Measurements from ENCODE around the gene EIF4E2.
A peak's percentile ranks its signal among the peaks of the same experiment; 100 is the strongest.

Gene EIF4E2

GRCh38 chr2:232550354-232551249 lies at the start of gene EIF4E2, which contains the start of gene TIGD1:
Gene EIF4E2, plus strand, starts transcription at chr2:232550689. Its CDS starts 36 bp downstream, at chr2:232550725.
Gene TIGD1, minus strand, starts transcription at chr2:232550557. Its CDS starts 675 bp downstream, at chr2:232549882.
- DNase-seq (ENCODE audit: low read depth in 2 of 2) = peak; percentile 85 to 89

GRCh38 chr2:232501331-232501771 lies 49.1 kb upstream of the EIF4E2 start:
- no peak for DNase-seq (ENCODE audit: low read depth in 2 of 2)

GRCh38 chr2:232501794-232502390 lies 48.6 kb upstream of the EIF4E2 start:
- DNase-seq (ENCODE audit: low read depth in 2 of 2) = no peak

GRCh38 chr2:232502511-232502910 lies 48.0 kb upstream of the EIF4E2 start:
- no peak for DNase-seq (ENCODE audit: low read depth in 2 of 2)

GRCh38 chr2:232502911-232503808 lies 47.3 kb upstream of the EIF4E2 start:
- DNase-seq (ENCODE audit: low read depth in 2 of 2) = peak in 1 of 2 donors; percentile 21

- DNase-seq (ENCODE audit: low read depth in 2 of 2) = no peak
These were observed 46.6 kb upstream of the EIF4E2 start for GRCh38 chr2:232503809-232504323.

GRCh38 chr2:232504438-232504837 lies 46.1 kb upstream of the EIF4E2 start:
- no peak for DNase-seq (ENCODE audit: low read depth in 2 of 2)

GRCh38 chr2:232505856-232506255 lies 44.6 kb upstream of the EIF4E2 start:
- no peak for DNase-seq (ENCODE audit: low read depth in 2 of 2)

GRCh38 chr2:232506709-232507108 lies 43.8 kb upstream of the EIF4E2 start:
- no peak for DNase-seq (ENCODE audit: low read depth in 2 of 2)

GRCh38 chr2:232508251-232508650 lies 42.2 kb upstream of the EIF4E2 start:
- no peak for DNase-seq (ENCODE audit: low read depth in 2 of 2)

- no peak for DNase-seq (ENCODE audit: low read depth in 2 of 2)
These were observed 39.1 kb upstream of the EIF4E2 start for GRCh38 chr2:232511336-232511890.

GRCh38 chr2:232512602-232513001 lies 37.9 kb upstream of the EIF4E2 start:
- DNase-seq (ENCODE audit: low read depth in 2 of 2) = no peak

GRCh38 chr2:232513353-232513752 lies 37.1 kb upstream of the EIF4E2 start:
- DNase-seq (ENCODE audit: low read depth in 2 of 2) = no peak

GRCh38 chr2:232515639-232516038 lies 34.9 kb upstream of the EIF4E2 start:
- DNase-seq (ENCODE audit: low read depth in 2 of 2) = no peak

GRCh38 chr2:232516551-232516950 lies 33.9 kb upstream of the EIF4E2 start:
- no peak for DNase-seq (ENCODE audit: low read depth in 2 of 2)

- no peak for DNase-seq (ENCODE audit: low read depth in 2 of 2)
These were observed 31.6 kb upstream of the EIF4E2 start for GRCh38 chr2:232518844-232519243.

- no peak for DNase-seq (ENCODE audit: low read depth in 2 of 2)
These were observed 30.7 kb upstream of the EIF4E2 start, which contains the start of gene PRSS56 for GRCh38 chr2:232519581-232520438. Gene PRSS56, plus strand, starts transcription at chr2:232520388. Its CDS starts 211 bp downstream, at chr2:232520599.

- no peak for DNase-seq (ENCODE audit: low read depth in 2 of 2)
These were observed 30.0 kb upstream of the EIF4E2 start for GRCh38 chr2:232520489-232520888.

GRCh38 chr2:232521098-232521497 lies 29.4 kb upstream of the EIF4E2 start:
- DNase-seq (ENCODE audit: low read depth in 2 of 2) = no peak

GRCh38 chr2:232521959-232522622 lies 28.4 kb upstream of the EIF4E2 start:
- DNase-seq (ENCODE audit: low read depth in 2 of 2) = peak in 1 of 2 donors; percentile 34

All from stimulated activated CD8-positive, alpha-beta memory T cell treated with anti-CD3 and anti-CD28 coated beads, Interleukin-15, amount 100 ng/mL, for 4 hours (primary cell).